ENCODE results near the gene DEPP1.

DNA sequence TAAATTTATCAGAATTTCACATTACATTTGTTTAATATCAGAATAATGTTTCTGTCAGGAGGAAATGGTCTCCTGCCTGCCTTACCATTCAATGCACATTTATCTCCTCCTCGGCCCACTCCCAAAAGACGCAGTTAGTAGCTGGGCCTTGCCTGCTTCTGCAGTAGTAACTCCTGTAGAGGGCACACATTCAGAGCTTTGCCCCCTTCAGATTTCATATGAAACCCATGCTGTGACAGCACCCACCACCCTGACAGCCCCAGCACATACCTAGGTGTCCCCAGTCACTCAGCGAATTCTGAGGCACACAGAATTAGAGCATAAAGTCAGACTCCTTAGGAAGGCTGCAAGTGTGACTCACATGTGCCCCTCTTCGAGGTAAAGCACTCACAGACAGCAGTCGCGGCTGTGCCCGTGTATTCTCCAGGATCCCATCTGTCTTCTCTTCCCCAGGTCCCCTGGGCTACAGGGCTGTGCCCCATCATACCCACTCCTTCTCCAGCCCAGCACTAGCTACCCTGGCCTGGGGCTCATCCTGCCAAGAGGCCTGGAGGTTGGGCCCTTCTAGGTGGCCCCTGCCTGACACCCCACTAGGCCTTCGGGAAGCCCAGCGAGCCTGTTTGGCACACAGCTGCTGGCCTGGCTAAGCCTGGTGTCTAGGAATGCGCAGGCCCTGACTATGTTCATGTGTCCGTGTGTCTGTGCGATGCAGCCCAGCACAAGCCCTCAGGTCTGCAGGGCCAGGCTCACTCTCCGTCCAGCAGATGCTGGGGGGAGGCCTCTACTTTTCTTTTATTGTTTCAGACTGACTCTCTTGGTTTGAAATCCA, 4.7 kb upstream of the DEPP1 start:
- TF ChIP-seq, protein P1, sequence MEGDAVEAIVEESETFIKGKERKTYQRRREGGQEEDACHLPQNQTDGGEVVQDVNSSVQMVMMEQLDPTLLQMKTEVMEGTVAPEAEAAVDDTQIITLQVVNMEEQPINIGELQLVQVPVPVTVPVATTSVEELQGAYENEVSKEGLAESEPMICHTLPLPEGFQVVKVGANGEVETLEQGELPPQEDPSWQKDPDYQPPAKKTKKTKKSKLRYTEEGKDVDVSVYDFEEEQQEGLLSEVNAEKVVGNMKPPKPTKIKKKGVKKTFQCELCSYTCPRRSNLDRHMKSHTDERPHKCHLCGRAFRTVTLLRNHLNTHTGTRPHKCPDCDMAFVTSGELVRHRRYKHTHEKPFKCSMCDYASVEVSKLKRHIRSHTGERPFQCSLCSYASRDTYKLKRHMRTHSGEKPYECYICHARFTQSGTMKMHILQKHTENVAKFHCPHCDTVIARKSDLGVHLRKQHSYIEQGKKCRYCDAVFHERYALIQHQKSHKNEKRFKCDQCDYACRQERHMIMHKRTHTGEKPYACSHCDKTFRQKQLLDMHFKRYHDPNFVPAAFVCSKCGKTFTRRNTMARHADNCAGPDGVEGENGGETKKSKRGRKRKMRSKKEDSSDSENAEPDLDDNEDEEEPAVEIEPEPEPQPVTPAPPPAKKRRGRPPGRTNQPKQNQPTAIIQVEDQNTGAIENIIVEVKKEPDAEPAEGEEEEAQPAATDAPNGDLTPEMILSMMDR (IDR thresholded peaks at IDR 0.05), result no peak
- no peak for TF ChIP-seq POLR2A (IDR thresholded peaks at IDR 0.05)
